IMR-90 (cell line): ENCODE results near the gene SDC1. TPM values are rescaled to one million over a fixed set of nuclear protein-coding genes. Genes with fewer than 3 reads are reported as not detected.
"Not testable (repeated sequence)": the region's sequence is repeated elsewhere in the genome, so short reads cannot be mapped to it uniquely, and the experiment has no call there.

ENCODE experiments used
- ATAC-seq: fragments of 200-7000 bp; cut with Tn5 transposase; 2 replicates; pipeline ENCODE4 v1.9.1; 2020; ENCODE audit warnings: low read depth, mild to moderate bottlenecking, moderate library complexity
- BruUV-seq: library from RNA; stranded (reverse); fragments of 400-500 nt; replicated peaks from 2 replicates; lab custom pipeline; 2021; lab: Mats Ljungman, UMichigan
- CTCF ChIA-PET: fragments of 300-600 bp; formaldehyde crosslinking; extraction: SDS; loops from one replicate; lab custom pipeline; 2021; ENCODE audit warnings: antibody characterized with exemption; lab: Yijun Ruan, JAX
- POLR2A ChIA-PET: fragments of 300-600 bp; sonication (Branson Sonifier 250); formaldehyde crosslinking; loops from one replicate; lab custom pipeline; 2022; ENCODE audit warnings: antibody characterized with exemption; ENCODE audit not compliant: unreplicated experiment; lab: Charles Lee
- DNase-seq: peaks from one replicate; pipeline ENCODE4 v3.0.0; 2013
- H2AFZ ChIP-seq: replicated peaks from 2 replicates; pipeline ENCODE3; 2013; ENCODE audit warnings: low read length, mild to moderate bottlenecking; ENCODE audit not compliant: poor library complexity
- H2AK5ac ChIP-seq: 2 replicates; pipeline ENCODE4 v1.6.1; 2013; ENCODE audit warnings: low read depth, low read length, inconsistent platforms
- H2AK9ac ChIP-seq: replicated peaks from 2 replicates; pipeline ENCODE3; 2013; ENCODE audit warnings: mild to moderate bottlenecking, low read depth, low read length, moderate library complexity; ENCODE audit not compliant: poor library complexity
- H2BK120ac ChIP-seq: 2 replicates; pipeline ENCODE4 v1.6.1; 2013; ENCODE audit warnings: low read depth, low read length, inconsistent platforms
- H2BK15ac ChIP-seq: 3 replicates; pipeline ENCODE4 v1.6.1; 2013; ENCODE audit warnings: low read depth, low read length, inconsistent platforms
- H2BK20ac ChIP-seq: 2 replicates; pipeline ENCODE4 v1.6.1; 2013; ENCODE audit warnings: low read depth, mild to moderate bottlenecking, inconsistent platforms, low read length, moderate library complexity
- H2BK5ac ChIP-seq: 2 replicates; pipeline ENCODE4 v1.6.1; 2013; ENCODE audit warnings: mild to moderate bottlenecking, low read depth, low read length, inconsistent platforms; ENCODE audit not compliant: poor library complexity, severe bottlenecking
- H3K14ac ChIP-seq: replicated peaks from 2 replicates; pipeline ENCODE4 v1.6.1; 2013; ENCODE audit warnings: low read depth, low read length, inconsistent platforms
- H3K18ac ChIP-seq: 2 replicates; pipeline ENCODE4 v1.6.1; 2013; ENCODE audit warnings: low read depth, low read length, control low read depth
- H3K23ac ChIP-seq: 2 replicates; pipeline ENCODE4 v1.6.1; 2013; ENCODE audit warnings: low read depth, low read length, inconsistent platforms
- H3K27ac ChIP-seq: 2 replicates; pipeline ENCODE4 v1.5.1; 2013; ENCODE audit warnings: mild to moderate bottlenecking, control low read depth, low read length; ENCODE audit not compliant: insufficient read depth
- H3K27me3 ChIP-seq: 2 replicates; pipeline ENCODE4 v1.6.1; 2013; ENCODE audit warnings: low read length; ENCODE audit not compliant: control insufficient read depth, insufficient read depth
- H3K36me3 ChIP-seq: 2 replicates; pipeline ENCODE4 v1.6.1; 2013; ENCODE audit warnings: low read length, mixed read lengths; ENCODE audit not compliant: control insufficient read depth, insufficient read depth
- H3K4ac ChIP-seq: 2 replicates; pipeline ENCODE4 v1.6.1; 2013; ENCODE audit warnings: low read depth, low read length, inconsistent platforms
- H3K4me1 ChIP-seq: 2 replicates; pipeline ENCODE4 v1.6.1; 2013; ENCODE audit warnings: low read length, mixed read lengths; ENCODE audit not compliant: control insufficient read depth, insufficient read depth
- H3K4me2 ChIP-seq: 2 replicates; pipeline ENCODE4 v1.6.1; 2013; ENCODE audit warnings: low read depth, mild to moderate bottlenecking, control low read depth, low read length, moderate library complexity
- H3K4me3 ChIP-seq: 2 replicates; pipeline ENCODE4 v1.5.1; 2013; ENCODE audit warnings: low read depth, mild to moderate bottlenecking, control low read depth, low read length, moderate library complexity; ENCODE audit not compliant: insufficient read depth
- H3K56ac ChIP-seq: 2 replicates; pipeline ENCODE4 v1.6.1; 2013; ENCODE audit warnings: low read length, inconsistent platforms; ENCODE audit not compliant: insufficient read depth; ENCODE audit errors: extremely low read depth
- H3K79me1 ChIP-seq, 2 experiments: 2 replicates each; pipeline ENCODE4 v1.6.1; 2013; ENCODE audit warnings: low read length in 2 of 2, inconsistent platforms in 1 of 2, low read depth in 1 of 2
- H3K9ac ChIP-seq: 2 replicates; pipeline ENCODE4 v1.6.1; 2013; ENCODE audit warnings: low read depth, low read length, control low read depth
- H3K9me1 ChIP-seq: 2 replicates; pipeline ENCODE4 v1.6.1; 2013; ENCODE audit warnings: low read length, inconsistent platforms; ENCODE audit not compliant: insufficient read depth
- H3K9me3 ChIP-seq: 2 replicates; pipeline ENCODE4 v1.6.1; 2013; ENCODE audit warnings: low read length; ENCODE audit not compliant: control insufficient read depth, insufficient read depth
- H4K20me1 ChIP-seq: 2 replicates; pipeline ENCODE4 v1.6.1; 2013; ENCODE audit warnings: low read length, inconsistent platforms; ENCODE audit not compliant: insufficient read depth
- H4K5ac ChIP-seq: 2 replicates; pipeline ENCODE4 v1.6.1; 2013; ENCODE audit warnings: mild to moderate bottlenecking, low read depth, low read length, control low read depth
- H4K8ac ChIP-seq, 2 experiments: 2 replicates each; pipeline ENCODE4 v1.6.1; 2013; ENCODE audit warnings: low read depth in 2 of 2, low read length in 2 of 2, control low read depth in 1 of 2, inconsistent platforms in 1 of 2
- H4K91ac ChIP-seq: 2 replicates; pipeline ENCODE4 v1.6.1; 2013; ENCODE audit warnings: low read depth, low read length, inconsistent platforms; ENCODE audit not compliant: insufficient read depth
- CEBPB ChIP-seq: IDR thresholded peaks from 2 replicates; pipeline ENCODE4 v1.6.1; 2012; ENCODE audit warnings: low read depth, low read length, improper control_type of control experiment
- CHD1 ChIP-seq: IDR thresholded peaks from 2 replicates; pipeline ENCODE4 v1.6.1; 2012; ENCODE audit warnings: low read depth, low read length, improper control_type of control experiment
- ELK1 ChIP-seq: fragments of 150-350 bp; IDR thresholded peaks from 2 replicates; pipeline ENCODE4 v1.6.1; 2016; ENCODE audit warnings: low read depth, mild to moderate bottlenecking, low read length, moderate library complexity, borderline replicate concordance
- FOS ChIP-seq: fragments of 150-350 bp; IDR thresholded peaks from 2 replicates; pipeline ENCODE4 v1.6.1; 2016; ENCODE audit warnings: low read depth, low read length
- MAFK ChIP-seq: IDR thresholded peaks from 2 replicates; pipeline ENCODE4 v1.6.1; 2012; ENCODE audit warnings: low read depth, low read length, improper control_type of control experiment
- MXI1 ChIP-seq: IDR thresholded peaks from 2 replicates; pipeline ENCODE4 v1.6.1; 2012; ENCODE audit warnings: low read depth, mild to moderate bottlenecking, low read length, moderate library complexity, borderline replicate concordance
- NFE2L2 ChIP-seq: fragments of 150-350 bp; IDR thresholded peaks from 2 replicates; pipeline ENCODE4 v1.6.1; 2016; ENCODE audit warnings: low read depth, mild to moderate bottlenecking, low read length
- POLR2A ChIP-seq: IDR thresholded peaks from 2 replicates; pipeline ENCODE4 v1.6.1; 2012; ENCODE audit warnings: mild to moderate bottlenecking, low read depth, low read length
- RAD21 ChIP-seq: IDR thresholded peaks from 2 replicates; pipeline ENCODE4 v1.6.1; 2012; ENCODE audit warnings: low read length, improper control_type of control experiment
- RFX5 ChIP-seq: IDR thresholded peaks from 2 replicates; pipeline ENCODE4 v1.8.0; 2012; ENCODE audit warnings: low read depth, mild to moderate bottlenecking, low read length, moderate library complexity
- WGBS, 2 experiments: methylation state at CpG; one replicate each; pipeline versions ENCODE4 v1.1.5 to v1.1.7; 2013; ENCODE audit warnings: missing lambda C conversion rate in 2 of 2; ENCODE audit not compliant: insufficient read length in 1 of 2; ENCODE audit errors: extremely low coverage in 2 of 2; 5-methylcytosine and 5-hydroxymethylcytosine counted together
- dilution Hi-C: fragments of 300-500 bp; cut with HindIII; formaldehyde crosslinking; loops from one replicate; pipeline ENCODE4 v1.14.3; 2018; ENCODE audit warnings: low sequenced_read_pairs; ENCODE audit not compliant: unreplicated experiment
- in situ Hi-C: fragments of 300-500 bp; cut with MboI; formaldehyde crosslinking; loops from 3 replicates; pipeline ENCODE4 v1.14.3; 2019; ENCODE audit warnings: low sequenced_read_pairs, inconsistent platforms, mixed read lengths
- intact Hi-C: fragments of 100-400 bp; cut with micrococcal nuclease; formaldehyde crosslinking; loops from 2 replicates; pipeline ENCODE4 v1.10.0; 2022
- polyA plus RNA-seq, 3 experiments: library from polyadenylated mRNA; depleted of rRNA; stranded (reverse); fragments of >200 nt; gene quantifications; 2 replicates each; pipeline ENCODE4 v1.2.3, GENCODE V29; 2012; ENCODE audit warnings: low replicate concordance in 1 of 3
- total RNA-seq: library from RNA; depleted of rRNA; stranded (reverse); fragments of >200 nt; gene quantifications from 2 replicates; pipeline ENCODE4 v1.2.3, GENCODE V29; 2012

SDC1 gene
- total and polyA plus RNA-seq, 2 of the 4 experiments (the other 2 are of a cell fraction): 22.0 to 28.3 TPM

DNA sequence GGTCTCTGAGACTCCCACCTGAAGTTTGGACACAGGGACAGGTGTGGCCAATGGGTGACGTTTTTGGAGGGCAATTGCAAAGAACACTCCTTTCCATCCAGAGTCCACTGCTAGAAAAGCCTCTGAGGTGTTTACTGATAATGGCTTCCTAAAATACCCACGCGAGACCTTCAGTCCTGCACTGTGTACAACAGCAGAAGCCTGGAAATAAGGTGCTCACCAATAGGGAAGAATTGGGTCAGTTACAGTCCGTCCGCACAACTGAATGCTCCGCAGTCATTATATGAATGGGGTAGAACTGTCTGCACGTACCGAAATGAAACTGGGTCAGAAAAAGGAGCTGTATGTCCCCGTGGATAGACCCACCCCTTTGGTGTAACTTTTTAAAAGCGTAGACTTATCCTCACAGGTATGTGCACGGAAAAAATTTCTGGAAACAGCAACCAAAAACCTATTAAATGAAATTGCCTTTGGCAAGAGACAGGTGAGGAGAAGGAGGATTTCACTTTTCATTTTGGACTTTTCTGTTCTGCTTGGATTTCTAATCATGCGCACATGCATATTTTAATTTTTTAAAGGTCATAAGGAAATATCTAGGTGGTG lies 29.4 kb downstream of the SDC1 start:
- ATAC-seq: no peak
- Histone ChIP-seq H3K9me3 (no peaks in the 10 kb centered on the region), H3K4ac (no peak overlapping the region), H2AFZ (no peak overlapping the region), H4K5ac (no peak overlapping the region), H3K56ac (no peak overlapping the region), H3K27me3 (no peaks in the 10 kb centered on the region; the same call in 1 of the 2 replicates), H4K20me1 (no peaks in the 10 kb centered on the region), H3K79me1 (no peaks in the 10 kb centered on the region), H2BK15ac (no peak overlapping the region), H2BK5ac (no peak overlapping the region), H3K23ac (no peak overlapping the region), H3K36me3 (no peaks in the 10 kb centered on the region), H3K9me1 (0 out of 2 replicates have a peak, but pooled peaks cover 3% of the 10 kb centered on the region), H3K27ac (no peak overlapping the region), H2BK120ac (no peak overlapping the region), H3K4me1 (no peaks in the 10 kb centered on the region), H2AK9ac (no peak overlapping the region), H4K8ac (no peak overlapping the region), H4K91ac (no peak overlapping the region), H3K18ac (no peak overlapping the region), H3K14ac (no peak overlapping the region), H3K9ac (no peak overlapping the region), H2AK5ac (no peak overlapping the region), H3K4me3 (no peak overlapping the region), H2BK20ac (no peak overlapping the region), H3K4me2 (no peak overlapping the region)
- no TSS peak for BruUV-seq
- WGBS, 2 experiments: 100% methylated on average over 2 of the region's 12 CpGs; no CpG with 5 or more reads in 1 of the 2 experiments
- ChIA-PET CTCF (no interaction called here), POLR2A (no interaction called here)
- dilution Hi-C loops: no loop called here
- intact Hi-C loops: no loop called here
- TF ChIP-seq ELK1 (no peak), MXI1 (no peak), RFX5 (no peak), NFE2L2 (no peak), FOS (no peak), POLR2A (no peak), MAFK (no peak), RAD21 (no peak), CEBPB (no peak), CHD1 (no peak)
- in situ Hi-C loops: no loop called here
- no peak for DNase-seq

DNA sequence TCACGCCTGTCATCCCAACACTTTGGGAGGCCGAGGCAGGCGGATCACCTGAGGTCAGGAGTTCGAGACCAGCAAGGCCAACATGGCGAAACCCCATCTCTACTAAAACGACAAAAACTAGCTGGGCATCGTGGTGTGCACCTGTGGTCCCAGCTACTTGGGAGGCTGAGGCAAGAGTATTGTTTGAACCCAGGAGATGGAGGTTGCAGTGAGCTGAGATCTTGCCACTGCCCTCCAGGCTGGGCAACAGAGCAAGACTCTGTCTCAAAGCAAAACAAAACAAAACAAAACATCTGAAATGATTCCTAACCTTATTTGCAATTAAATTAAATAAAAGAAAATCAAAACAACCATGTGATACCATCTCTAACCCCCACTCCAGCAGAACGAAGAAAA lies 29.9 kb downstream of the SDC1 start:
- POLR2A ChIA-PET, H3K36me3 ChIP-seq, BruUV-seq, H2AK5ac ChIP-seq, H2BK120ac ChIP-seq, H3K4me2 ChIP-seq, H4K91ac ChIP-seq, H3K9me1 ChIP-seq, H2BK20ac ChIP-seq, H2BK5ac ChIP-seq, intact Hi-C loops, H4K8ac ChIP-seq, H3K27me3 ChIP-seq, H2AK9ac ChIP-seq, H3K4me3 ChIP-seq, H3K18ac ChIP-seq, H3K4me1 ChIP-seq, H4K20me1 ChIP-seq, in situ Hi-C loops, H3K27ac ChIP-seq, H4K5ac ChIP-seq, H2BK15ac ChIP-seq, CTCF ChIA-PET, ATAC-seq, H3K79me1 ChIP-seq, H3K4ac ChIP-seq, H2AFZ ChIP-seq, H3K23ac ChIP-seq, H3K14ac ChIP-seq, DNase-seq, H3K56ac ChIP-seq, H3K9ac ChIP-seq, H3K9me3 ChIP-seq, dilution Hi-C loops: not testable (repeated sequence)
- WGBS, 2 experiments: no CpG with 5 or more reads among the region's 8 CpGs
